SJSA1 (cell line): ENCODE data around the gene LNPEP. TPM values are rescaled to one million over a fixed set of nuclear protein-coding genes. Genes with fewer than 3 reads are reported as not detected.

Experiments used
- DNase-seq, 2 experiments: peaks; one replicate each; pipeline ENCODE4 v3.0.0-alpha.2; 2015 to 2020; ENCODE audit warnings: low spot score in 2 of 2, low read depth in 1 of 2
- H3K27ac ChIP-seq: fragments of 250-450 bp; sonication (Bioruptor Pico); 2 replicates; pipeline ENCODE4 v1.5.1; 2020; ENCODE audit warnings: mild to moderate bottlenecking, moderate library complexity
- H3K27me3 ChIP-seq: fragments of 250-450 bp; sonication (Bioruptor Pico); replicated peaks from 2 replicates; pipeline ENCODE4 v1.5.1; 2020; ENCODE audit warnings: mild to moderate bottlenecking, moderate library complexity
- H3K36me3 ChIP-seq: fragments of 250-450 bp; sonication (Bioruptor Pico); 2 replicates; pipeline ENCODE4 v1.5.1; 2020; ENCODE audit warnings: mild to moderate bottlenecking
- H3K4me1 ChIP-seq: fragments of 250-450 bp; sonication (Bioruptor Pico); replicated peaks from 2 replicates; pipeline ENCODE4 v1.6.1; 2021; ENCODE audit warnings: mild to moderate bottlenecking
- H3K4me3 ChIP-seq: fragments of 250-450 bp; sonication (Bioruptor Pico); 2 replicates; pipeline ENCODE4 v1.5.1; 2020; ENCODE audit warnings: mild to moderate bottlenecking
- H3K9me3 ChIP-seq: fragments of 250-450 bp; sonication (Bioruptor Pico); replicated peaks from 2 replicates; pipeline ENCODE4 v1.5.1; 2020; ENCODE audit warnings: mild to moderate bottlenecking
- total RNA-seq: library from RNA; depleted of rRNA; stranded (reverse); fragments of >200 nt; shearing (Covaris generic); gene quantifications from 2 replicates; pipeline ENCODE4 v1.2.3, GENCODE V29; 2014

Gene LNPEP
- total RNA-seq, 1 experiment from 2014 or later = 23.7 TPM

DNA sequence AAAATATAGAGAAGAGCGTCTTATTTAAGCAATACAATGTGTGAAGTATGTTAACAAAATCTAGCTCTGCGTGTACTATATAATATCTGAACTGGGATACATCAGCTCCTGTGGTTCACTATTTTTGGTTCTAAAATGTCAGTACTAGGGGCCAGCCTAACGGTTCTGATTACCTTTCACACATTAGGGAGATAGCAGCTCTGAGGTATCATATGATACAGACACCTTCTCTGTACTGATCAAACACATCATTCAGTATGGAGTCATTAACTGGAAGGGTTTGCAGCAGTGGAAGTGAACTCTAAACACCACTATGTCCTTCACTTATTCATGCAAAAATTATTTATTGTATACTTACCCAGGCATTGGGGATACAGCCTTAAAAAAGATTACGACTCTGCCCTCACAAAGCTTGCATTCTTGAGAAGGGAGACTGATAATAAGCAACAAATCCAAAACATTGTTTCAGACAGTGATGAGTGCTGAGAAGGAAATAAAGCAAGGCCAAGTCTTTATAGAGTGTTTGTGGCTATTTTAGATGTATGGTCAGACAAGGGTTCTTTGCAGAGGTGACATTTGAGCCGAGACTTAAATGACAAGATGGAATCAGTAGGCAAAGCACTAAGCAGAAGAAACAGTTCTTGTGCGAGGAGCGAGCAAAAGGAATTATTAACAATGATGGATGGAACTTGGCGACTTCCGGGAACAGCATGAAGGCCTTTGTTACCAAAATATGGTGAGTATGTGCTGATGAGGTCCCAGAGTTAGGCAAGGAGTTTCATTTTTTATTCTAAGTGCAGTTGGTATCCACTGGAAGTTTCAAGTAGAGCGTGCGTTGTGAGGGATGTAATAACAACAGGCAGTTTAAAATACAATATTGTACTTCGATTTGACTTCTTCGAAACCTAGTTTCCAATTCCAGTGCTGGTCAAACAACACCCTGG is 1.8 kb upstream of the LNPEP start:
- no peaks in the 10 kb centered on the region for H3K9me3 ChIP-seq
- no peak for DNase-seq
- peaks cover 20% of the 10 kb centered on the region for H3K4me1 ChIP-seq
- H3K27me3 ChIP-seq = no peaks in the 10 kb centered on the region
- H3K36me3 ChIP-seq = no peaks in the 10 kb centered on the region
- peak overlapping the region; percentile 62 for H3K4me3 ChIP-seq
- peak overlapping the region; percentile 90 for H3K27ac ChIP-seq

DNA sequence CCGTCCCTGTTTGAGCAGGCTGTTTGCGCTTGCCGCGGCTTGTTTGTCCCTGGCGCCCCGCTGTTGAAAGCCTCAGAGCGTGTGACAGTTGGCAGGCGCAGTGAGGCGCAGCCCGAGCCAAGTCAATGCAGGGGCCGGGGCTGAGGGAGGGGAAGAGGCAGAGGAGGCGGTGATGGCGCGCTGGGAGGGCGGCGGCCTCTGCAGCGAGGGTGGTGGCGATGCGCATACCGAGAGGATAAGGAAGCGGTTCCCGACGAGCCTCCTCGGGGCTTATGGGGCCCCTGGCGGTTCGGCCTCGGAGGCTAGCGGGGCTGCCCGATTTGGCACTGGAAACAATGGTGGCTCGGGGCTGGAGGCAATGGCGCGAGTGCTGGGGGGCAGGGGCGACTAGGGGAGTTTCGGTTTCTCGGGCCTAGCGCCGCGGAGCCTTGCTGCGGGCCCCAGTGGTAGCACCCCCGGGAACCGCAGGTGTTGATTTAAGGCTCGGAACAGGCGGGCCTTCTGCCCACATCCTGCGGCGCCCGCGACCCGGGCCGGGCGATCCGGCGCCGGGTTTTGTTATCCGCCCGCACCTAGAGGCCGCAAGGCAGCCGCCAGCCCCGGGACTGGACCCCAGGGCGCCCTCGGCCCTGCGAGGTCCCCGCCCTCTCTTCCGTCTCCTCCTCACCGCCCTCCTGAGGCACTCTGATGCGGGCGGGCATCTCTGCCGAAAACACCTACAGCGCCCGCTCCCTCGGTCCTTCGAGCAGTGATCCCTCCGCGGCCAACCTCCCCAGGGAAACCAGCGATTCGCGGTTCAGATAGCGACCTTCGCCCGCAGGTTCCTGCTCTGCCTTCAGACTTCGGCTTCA is 947 bp upstream of the LNPEP start:
- Histone ChIP-seq H3K4me3 (peak overlapping the region; percentile 62), H3K9me3 (no peaks in the 10 kb centered on the region), H3K36me3 (no peaks in the 10 kb centered on the region), H3K27ac (peak overlapping the region; percentile 90), H3K4me1 (peaks cover 20% of the 10 kb centered on the region), H3K27me3 (no peaks in the 10 kb centered on the region)
- peak; percentile 92 to 97 for DNase-seq

- no peaks in the 10 kb centered on the region for H3K27me3 ChIP-seq
- peak overlapping the region; percentile 52 for H3K27ac ChIP-seq
- peak; percentile 42 to 43 for DNase-seq
These were observed 796 bp downstream of the LNPEP start for GRCh38 chr5:96936431-96937320.

DNA sequence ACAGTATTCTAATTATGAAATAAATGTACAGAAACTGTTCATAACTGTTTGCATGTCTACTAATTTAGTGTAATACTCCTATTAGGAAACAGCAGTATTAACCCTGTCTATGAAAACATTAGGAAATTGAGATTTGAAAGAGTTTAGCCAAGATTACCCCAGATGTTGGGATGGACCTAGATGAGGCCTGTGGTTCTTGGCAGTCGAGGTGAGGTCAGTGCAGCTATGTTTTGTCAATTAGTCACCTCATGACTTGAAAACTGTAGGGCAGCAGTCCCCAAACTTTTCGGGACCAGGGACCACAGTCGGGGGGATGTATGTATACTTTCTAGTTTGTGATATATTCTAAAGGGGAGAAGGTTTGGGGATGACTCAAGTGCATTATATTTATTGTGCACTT is 4.7 kb downstream of the LNPEP start:
- Histone ChIP-seq H3K27ac (no peak overlapping the region), H3K27me3 (no peaks in the 10 kb centered on the region)
- DNase-seq = no peak

More at GRCh38 chr5:96936431-96937320, 796 bp downstream of the LNPEP start:
- H3K4me1 ChIP-seq = peaks cover 20% of the 10 kb centered on the region
- no peaks in the 10 kb centered on the region for H3K9me3 ChIP-seq
- H3K4me3 ChIP-seq = peak overlapping the region; percentile 62
- no peaks in the 10 kb centered on the region for H3K36me3 ChIP-seq

DNA sequence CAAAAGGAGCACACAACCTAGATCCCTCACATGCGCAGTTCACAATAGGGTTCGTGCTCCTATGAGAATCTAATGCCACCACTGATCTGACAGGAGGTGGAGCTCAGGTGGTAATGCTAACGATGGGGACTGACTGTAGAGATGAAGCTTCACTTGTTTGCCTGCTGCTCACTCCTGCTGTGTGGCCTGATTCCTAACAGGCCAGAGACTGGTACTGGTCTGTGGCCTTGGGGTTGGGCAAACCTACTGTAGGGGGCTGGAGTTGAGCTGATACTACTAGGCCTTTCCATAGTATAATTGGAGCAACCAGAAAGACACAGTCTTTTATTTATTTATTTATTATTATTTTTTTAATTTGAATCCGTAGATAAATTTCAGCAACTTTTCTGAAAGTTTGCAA is 5.3 kb downstream of the LNPEP start:
- Histone ChIP-seq H3K4me3 (no peak overlapping the region), H3K4me1 (peaks cover 9% of the 10 kb centered on the region), H3K9me3 (no peaks in the 10 kb centered on the region), H3K36me3 (no peaks in the 10 kb centered on the region), H3K27ac (no peak overlapping the region), H3K27me3 (no peaks in the 10 kb centered on the region)
- DNase-seq = no peak

More for the DNA sequence above, 4.7 kb downstream of the LNPEP start:
- no peaks in the 10 kb centered on the region for H3K9me3 ChIP-seq
- H3K4me3 ChIP-seq = no peak overlapping the region
- peaks cover 9% of the 10 kb centered on the region for H3K4me1 ChIP-seq
- H3K36me3 ChIP-seq = no peaks in the 10 kb centered on the region

DNA sequence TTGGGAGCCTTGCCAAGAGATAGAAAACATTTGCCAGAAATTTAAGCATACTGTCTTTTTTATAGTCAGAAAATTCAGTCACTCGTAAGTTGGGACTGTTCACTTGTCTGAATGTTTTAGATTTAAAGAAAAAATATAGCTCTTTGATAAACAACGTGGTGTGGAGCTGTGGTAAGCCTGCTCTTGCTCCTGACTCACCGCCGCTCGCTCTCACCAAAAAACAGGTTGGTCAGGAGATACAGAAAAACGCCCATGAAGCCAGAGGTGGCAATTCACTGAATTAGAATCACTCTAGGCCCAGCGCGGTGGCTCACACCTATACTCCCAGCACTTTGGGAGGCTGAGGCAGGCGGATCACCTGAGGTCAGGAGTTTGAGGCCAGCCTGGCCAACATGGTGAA is 6.2 kb downstream of the LNPEP start:
- H3K4me3 ChIP-seq = no peak overlapping the region
- no peaks in the 10 kb centered on the region for H3K36me3 ChIP-seq
- H3K9me3 ChIP-seq = no peaks in the 10 kb centered on the region
- H3K4me1 ChIP-seq = peaks cover 6% of the 10 kb centered on the region
- no peak for DNase-seq
- no peaks in the 10 kb centered on the region for H3K27me3 ChIP-seq
- H3K27ac ChIP-seq = no peak overlapping the region

DNA sequence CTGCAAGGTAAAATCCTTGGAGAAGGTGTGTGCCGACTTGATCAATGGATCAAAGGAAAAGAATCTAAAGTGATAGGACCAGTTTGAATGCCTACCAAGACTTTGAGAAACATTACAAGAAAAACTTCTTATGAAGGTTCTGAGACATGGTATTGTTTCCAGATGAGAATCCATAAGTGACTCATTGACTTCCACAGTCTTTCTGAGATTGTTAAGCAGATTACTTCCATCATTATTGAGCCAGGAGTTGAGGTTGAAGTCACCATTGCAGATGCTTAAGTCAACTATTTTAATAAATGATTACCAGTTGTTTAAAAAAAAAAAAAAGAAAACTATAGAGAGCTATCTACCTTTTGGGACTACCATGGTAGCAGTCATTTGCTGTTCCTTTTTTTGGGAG is 7.0 kb downstream of the LNPEP start:
- DNase-seq = no peak
- H3K4me1 ChIP-seq = no peaks in the 10 kb centered on the region
- H3K27me3 ChIP-seq = no peaks in the 10 kb centered on the region
- no peaks in the 10 kb centered on the region for H3K9me3 ChIP-seq
- H3K4me3 ChIP-seq = no peak overlapping the region
- H3K27ac ChIP-seq = no peak overlapping the region
- H3K36me3 ChIP-seq = no peaks in the 10 kb centered on the region

GRCh38 chr5:96943799-96944198 is 7.9 kb downstream of the LNPEP start:
- Histone ChIP-seq H3K27ac (no peak overlapping the region), H3K36me3 (no peaks in the 10 kb centered on the region), H3K4me3 (no peak overlapping the region), H3K9me3 (no peaks in the 10 kb centered on the region), H3K4me1 (no peaks in the 10 kb centered on the region), H3K27me3 (no peaks in the 10 kb centered on the region)
- DNase-seq = no peak

- no peaks in the 10 kb centered on the region for H3K4me1 ChIP-seq
- DNase-seq = no peak
- no peaks in the 10 kb centered on the region for H3K9me3 ChIP-seq
- H3K27me3 ChIP-seq = no peaks in the 10 kb centered on the region
- no peaks in the 10 kb centered on the region for H3K36me3 ChIP-seq
- H3K4me3 ChIP-seq = no peak overlapping the region
- no peak overlapping the region for H3K27ac ChIP-seq
These were observed 9.4 kb downstream of the LNPEP start for GRCh38 chr5:96945144-96945897.

DNA sequence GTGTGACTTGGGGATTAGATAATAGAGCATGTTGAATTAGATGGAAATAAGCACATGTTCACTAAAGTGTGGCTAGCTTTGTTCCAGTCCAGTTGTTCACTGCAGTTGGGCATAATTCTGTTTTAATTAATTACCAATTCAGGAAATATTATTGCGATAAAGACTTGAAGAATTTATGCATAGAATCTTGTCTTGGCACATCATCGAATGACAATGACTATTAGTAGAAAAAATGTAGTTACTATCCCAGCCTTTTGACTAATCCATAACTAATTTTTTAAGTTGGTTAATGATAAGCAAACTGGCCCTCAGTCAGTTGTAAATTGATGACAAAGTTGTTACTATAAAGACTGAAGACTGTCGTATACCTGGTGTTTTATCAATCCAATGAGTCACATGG is 10.5 kb downstream of the LNPEP start:
- Histone ChIP-seq H3K9me3 (no peaks in the 10 kb centered on the region), H3K4me1 (no peaks in the 10 kb centered on the region), H3K27me3 (no peaks in the 10 kb centered on the region), H3K27ac (no peak overlapping the region), H3K36me3 (no peaks in the 10 kb centered on the region), H3K4me3 (no peak overlapping the region)
- DNase-seq = no peak

DNA sequence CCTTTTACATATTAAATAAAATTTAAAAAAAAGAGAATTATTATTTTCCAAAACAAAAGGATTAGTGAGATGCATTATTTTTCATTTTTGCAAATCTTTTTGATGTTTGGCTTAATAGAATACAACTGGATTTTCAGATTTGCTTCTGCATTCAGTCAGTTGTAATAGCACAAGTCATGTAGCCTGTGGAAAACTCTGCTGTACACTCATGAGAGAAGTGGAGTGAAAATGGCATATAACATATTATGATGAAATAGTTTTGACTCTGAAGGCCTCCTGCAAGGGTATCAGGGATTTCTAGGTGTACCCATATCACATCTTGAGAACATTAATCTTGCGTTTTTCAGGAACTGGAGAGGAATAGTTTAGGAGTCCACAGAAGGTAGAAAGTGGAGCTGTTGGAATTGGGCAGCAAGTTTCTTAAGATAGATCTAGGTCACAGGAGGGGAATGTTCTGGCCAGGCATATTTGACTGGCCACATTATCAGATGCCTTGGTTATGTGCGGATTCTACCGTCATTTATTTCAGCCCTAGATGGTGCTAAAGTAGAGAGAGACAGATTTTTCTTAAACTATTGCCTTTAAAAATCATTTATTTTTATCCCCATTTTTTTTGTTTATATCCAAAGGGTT is 16.4 kb downstream of the LNPEP start:
- H3K36me3 ChIP-seq = no peaks in the 10 kb centered on the region
- H3K27ac ChIP-seq = no peak overlapping the region
- no peak for DNase-seq
- no peaks in the 10 kb centered on the region for H3K9me3 ChIP-seq
- no peak overlapping the region for H3K4me3 ChIP-seq
- H3K4me1 ChIP-seq = no peaks in the 10 kb centered on the region
- no peaks in the 10 kb centered on the region for H3K27me3 ChIP-seq

DNA sequence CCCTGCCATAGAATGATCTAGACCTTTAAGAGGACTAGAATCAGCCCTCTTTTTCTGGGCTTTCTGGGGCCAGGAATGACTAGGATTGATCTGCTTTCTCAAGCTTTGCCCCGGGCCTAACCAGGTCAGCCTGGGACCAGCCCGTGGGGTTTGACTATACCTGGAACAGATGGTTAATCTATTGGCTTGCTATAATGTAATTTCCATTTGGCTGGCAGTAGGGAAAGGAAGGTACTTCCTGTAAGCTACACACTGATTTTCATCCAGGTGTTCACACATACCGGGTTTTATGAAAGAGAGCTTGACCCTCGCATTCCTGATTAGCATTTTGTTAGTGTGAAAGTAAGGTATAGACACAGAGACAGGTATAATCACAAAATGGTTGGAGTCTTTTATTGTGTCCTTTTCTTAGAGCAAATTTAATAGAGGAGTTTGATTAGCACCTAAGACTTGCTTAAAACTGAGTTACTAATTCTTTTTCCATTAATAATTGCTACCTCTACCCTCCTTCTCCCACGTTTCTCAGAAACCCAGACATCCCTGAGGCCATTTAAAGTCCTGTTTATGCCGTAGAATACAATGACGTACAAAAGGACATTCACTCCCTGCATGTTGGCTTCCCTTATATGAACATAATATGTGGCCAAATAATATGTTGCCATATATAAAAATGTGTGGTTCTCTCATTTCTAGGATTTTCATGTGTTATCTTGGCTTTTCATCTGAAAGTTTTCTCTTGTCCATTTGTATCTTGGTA is 17.3 kb downstream of the LNPEP start:
- no peak overlapping the region for H3K4me3 ChIP-seq

More for the DNA sequence above, 17.3 kb downstream of the LNPEP start:
- Histone ChIP-seq H3K9me3 (no peaks in the 10 kb centered on the region), H3K36me3 (no peaks in the 10 kb centered on the region), H3K27ac (no peak overlapping the region), H3K27me3 (no peaks in the 10 kb centered on the region), H3K4me1 (no peaks in the 10 kb centered on the region)
- DNase-seq = no peak
